Thyroid gland (tissue), 4 donors: ENCODE measurements around the gene ARV1. TPM values are rescaled to one million over a fixed set of nuclear protein-coding genes. Genes with fewer than 3 reads are reported as not detected.
A peak's percentile ranks its signal among the peaks of the same experiment; 100 is the strongest.
"Not testable (repeated sequence)": the region's sequence is repeated elsewhere in the genome, so short reads cannot be mapped to it uniquely, and the experiment has no call there.

Source experiments
- DNase-seq, 2 donors: peaks; one replicate each; pipeline ENCODE4 v3.0.0-alpha.2; 2019
- H3K27ac ChIP-seq, 3 donors: fragments of 200-600 bp; sonication (generic); 1 replicate in 2 of 3; 2 replicates in 1 of 3; pipeline ENCODE4 v1.5.1; 2016 to 2019; ENCODE audit warnings: mild to moderate bottlenecking in 1 of 3, moderate library complexity in 1 of 3
- H3K27me3 ChIP-seq: fragments of 200-600 bp; sonication (generic); one replicate; pipeline ENCODE4 v1.5.1; 2019
- H3K36me3 ChIP-seq, 2 donors: fragments of 200-600 bp; sonication (generic); one replicate each; pipeline ENCODE4 v1.5.1; 2016 to 2019
- H3K4me1 ChIP-seq, 2 donors: fragments of 200-600 bp; sonication (generic); one replicate each; pipeline ENCODE4 v1.5.1; 2017 to 2019
- H3K4me3 ChIP-seq, 3 donors: fragments of 200-600 bp; sonication (generic); replicated peaks in 1 of 3; 1 replicate in 2 of 3; 2 replicates in 1 of 3; pipeline ENCODE4 v1.5.1; 2016; ENCODE audit warnings: mild to moderate bottlenecking in 1 of 3
- H3K9me3 ChIP-seq: fragments of 200-600 bp; sonication (generic); one replicate; pipeline ENCODE4 v1.5.1; 2017
- POLR2A ChIP-seq, 2 donors: fragments of 450-650 bp; IDR thresholded peaks; one replicate each; pipeline ENCODE4 v1.6.1; 2017; ENCODE audit warnings: antibody characterized with exemption in 2 of 2, mild to moderate bottlenecking in 2 of 2, moderate library complexity in 1 of 2
- WGBS, 2 donors: methylation state at CpG; one replicate each; pipeline ENCODE4 v1.1.5; 2017; 5-methylcytosine and 5-hydroxymethylcytosine counted together
- intact Hi-C: fragments of 100-400 bp; cut with DNase I; formaldehyde crosslinking; loops from one replicate; pipeline ENCODE4 v1.15.1; 2023
- total RNA-seq, 4 donors: library from RNA; depleted of rRNA; stranded (reverse); fragments of >200 nt; gene quantifications; one replicate each; pipeline ENCODE4 v1.2.3, GENCODE V29; 2016
- TF ChIP-seq, protein P1 (sequence below), 6 experiments: fragments of 200-600 bp in 3 of 6; fragments of 450-650 bp in 3 of 6; sonication (generic) in 3 of 6; IDR thresholded peaks; one replicate each; pipeline ENCODE4 v1.5.1; 2016 to 2019; ENCODE audit warnings: antibody characterized with exemption in 6 of 6, mild to moderate bottlenecking in 2 of 6, inconsistent platforms in 1 of 6, moderate library complexity in 1 of 6

Gene ARV1
- total RNA-seq, 4 donors from 2014 or later: 29.3 to 39.2 (median 34.8) TPM

DNA sequence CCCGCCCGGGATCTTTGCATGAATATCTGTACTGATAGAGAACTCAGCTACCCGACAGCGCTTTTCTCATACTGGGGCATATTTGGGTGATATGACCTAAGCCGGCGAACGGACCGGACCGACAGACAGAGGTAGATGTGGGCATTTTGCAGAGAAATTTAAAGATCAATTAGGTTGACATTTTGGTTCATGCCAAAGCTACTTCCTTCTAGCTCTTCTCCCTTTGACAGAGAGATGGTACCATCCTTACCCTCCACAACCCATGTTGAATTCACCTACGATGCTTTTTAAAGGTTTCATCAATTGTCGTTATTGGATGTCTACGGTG lies 459 bp downstream of the ARV1 start:
- H3K9me3 ChIP-seq: no peaks in the 10 kb centered on the region
- intact Hi-C loops: loop anchor here (5.0 to 10.0 kb wide), 2 partner anchors 65 to 182 kb away; partner anchors contain the start of gene FAM89A
- no peak for DNase-seq
- peak overlapping the region in 2 of 3 donors; percentile 35 to 56 for H3K27ac ChIP-seq
- no peaks in the 10 kb centered on the region for H3K27me3 ChIP-seq
- TF ChIP-seq POLR2A (IDR thresholded peaks at IDR 0.05): no peak
- TF ChIP-seq, protein P1, sequence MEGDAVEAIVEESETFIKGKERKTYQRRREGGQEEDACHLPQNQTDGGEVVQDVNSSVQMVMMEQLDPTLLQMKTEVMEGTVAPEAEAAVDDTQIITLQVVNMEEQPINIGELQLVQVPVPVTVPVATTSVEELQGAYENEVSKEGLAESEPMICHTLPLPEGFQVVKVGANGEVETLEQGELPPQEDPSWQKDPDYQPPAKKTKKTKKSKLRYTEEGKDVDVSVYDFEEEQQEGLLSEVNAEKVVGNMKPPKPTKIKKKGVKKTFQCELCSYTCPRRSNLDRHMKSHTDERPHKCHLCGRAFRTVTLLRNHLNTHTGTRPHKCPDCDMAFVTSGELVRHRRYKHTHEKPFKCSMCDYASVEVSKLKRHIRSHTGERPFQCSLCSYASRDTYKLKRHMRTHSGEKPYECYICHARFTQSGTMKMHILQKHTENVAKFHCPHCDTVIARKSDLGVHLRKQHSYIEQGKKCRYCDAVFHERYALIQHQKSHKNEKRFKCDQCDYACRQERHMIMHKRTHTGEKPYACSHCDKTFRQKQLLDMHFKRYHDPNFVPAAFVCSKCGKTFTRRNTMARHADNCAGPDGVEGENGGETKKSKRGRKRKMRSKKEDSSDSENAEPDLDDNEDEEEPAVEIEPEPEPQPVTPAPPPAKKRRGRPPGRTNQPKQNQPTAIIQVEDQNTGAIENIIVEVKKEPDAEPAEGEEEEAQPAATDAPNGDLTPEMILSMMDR (IDR thresholded peaks at IDR 0.05): no peak
- H3K4me3 ChIP-seq: peak overlapping the region; percentile 69 to 87 (median 70)
- peaks cover 10 to 16% of the 10 kb centered on the region in 2 donors for H3K4me1 ChIP-seq
- H3K36me3 ChIP-seq: peaks cover 0 to 4% of the 10 kb centered on the region in 2 donors
- WGBS, 2 donors: 4 to 9% methylated on average over 12 of the region's 12 CpGs

DNA sequence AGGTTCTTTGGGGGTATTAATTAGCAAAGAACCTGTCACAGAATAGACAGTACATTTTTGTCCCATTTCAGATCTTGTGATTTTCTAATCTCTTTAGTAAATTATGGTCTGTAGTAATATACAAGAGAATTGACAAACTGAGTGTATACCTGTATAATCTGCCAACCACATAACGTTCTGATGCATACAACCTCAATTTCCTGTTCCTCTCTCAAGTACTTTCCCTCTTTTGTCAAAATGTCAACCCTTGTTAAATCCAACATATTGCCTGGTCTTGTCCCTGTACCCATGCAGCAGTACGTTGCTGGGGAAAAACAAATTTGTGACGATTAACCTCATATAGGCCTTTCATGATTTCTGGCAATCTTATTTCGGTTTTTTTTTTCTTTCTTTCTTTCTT lies 1.1 kb downstream of the ARV1 start:
- Histone ChIP-seq H3K36me3 (peaks cover 0 to 4% of the 10 kb centered on the region in 2 donors), H3K27me3 (no peaks in the 10 kb centered on the region), H3K4me3 (peak overlapping the region in 1 of 3 donors; percentile 87), H3K9me3 (no peaks in the 10 kb centered on the region), H3K27ac (no peak overlapping the region), H3K4me1 (peaks cover 10 to 16% of the 10 kb centered on the region in 2 donors)
- TF ChIP-seq, protein P1 (IDR thresholded peaks at IDR 0.05): no peak
- no peak for TF ChIP-seq POLR2A (IDR thresholded peaks at IDR 0.05)
- WGBS, 2 donors: 79 to 82% methylated on average over 4 of the region's 4 CpGs
- intact Hi-C loops: loop anchor here (5.0 to 10.0 kb wide), 2 partner anchors 65 to 183 kb away; partner anchors contain the start of gene FAM89A
- DNase-seq: no peak

DNA sequence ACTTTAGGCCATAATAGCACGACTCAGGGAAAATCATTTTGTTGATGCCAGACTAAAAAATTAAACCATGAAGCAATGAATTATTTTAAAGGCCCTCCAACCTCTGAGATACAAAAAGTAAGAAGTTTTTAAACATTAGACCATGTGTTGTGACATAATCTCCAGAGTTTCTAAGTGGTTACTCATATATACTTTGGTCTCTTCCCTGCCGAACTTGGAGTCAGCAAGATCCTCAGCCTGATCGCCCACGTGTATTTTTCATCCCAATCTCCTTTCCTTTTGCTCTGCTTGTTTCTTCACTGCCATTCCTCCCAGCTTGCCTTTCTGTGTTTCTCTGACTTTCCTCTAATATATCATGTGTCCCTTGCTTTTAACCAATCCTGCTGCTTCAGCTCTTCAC lies 3.8 kb downstream of the ARV1 start:
- Histone ChIP-seq H3K4me3 (no peak overlapping the region), H3K27me3 (no peaks in the 10 kb centered on the region), H3K36me3 (peaks cover 0 to 4% of the 10 kb centered on the region in 2 donors), H3K27ac (no peak overlapping the region), H3K4me1 (peaks cover 15 to 23% of the 10 kb centered on the region in 2 donors), H3K9me3 (no peaks in the 10 kb centered on the region)
- no peak for DNase-seq
- 83 to 89% methylated on average over 4 of the region's 4 CpGs for WGBS, 2 donors
- no peak for TF ChIP-seq POLR2A (IDR thresholded peaks at IDR 0.05)
- TF ChIP-seq, protein P1 (IDR thresholded peaks at IDR 0.05): no peak
- intact Hi-C loops: no loop called here

DNA sequence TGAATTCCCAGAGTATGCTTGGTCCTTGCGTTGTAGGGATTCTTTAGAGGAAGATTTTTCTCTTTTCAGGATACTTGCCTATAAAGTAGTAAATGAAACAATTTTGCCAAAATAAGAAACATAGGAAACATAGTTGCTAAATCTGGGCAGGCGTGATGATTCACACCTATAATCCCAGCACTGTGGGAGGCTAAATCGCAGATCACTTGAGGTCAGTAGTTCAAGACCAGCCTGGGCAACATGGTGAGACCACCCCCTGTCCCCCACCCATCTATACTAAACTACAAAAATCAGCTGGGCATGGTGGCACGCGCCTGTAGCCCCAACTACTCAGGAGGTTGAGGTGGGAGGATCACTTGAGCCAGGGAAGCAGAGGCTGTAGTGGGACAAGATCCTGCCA lies 4.9 kb downstream of the ARV1 start:
- H3K9me3 ChIP-seq: no peaks in the 10 kb centered on the region
- no peak overlapping the region for H3K27ac ChIP-seq
- no peak overlapping the region for H3K4me3 ChIP-seq
- no peak for TF ChIP-seq POLR2A (IDR thresholded peaks at IDR 0.05)
- TF ChIP-seq, protein P1 (IDR thresholded peaks at IDR 0.05): no peak
- 91 to 93% methylated on average over 5 of the region's 5 CpGs for WGBS, 2 donors
- peaks cover 15 to 20% of the 10 kb centered on the region in 2 donors for H3K4me1 ChIP-seq
- intact Hi-C loops: no loop called here
- no peak for DNase-seq
- H3K36me3 ChIP-seq: peaks cover 0 to 4% of the 10 kb centered on the region in 2 donors
- H3K27me3 ChIP-seq: no peaks in the 10 kb centered on the region

DNA sequence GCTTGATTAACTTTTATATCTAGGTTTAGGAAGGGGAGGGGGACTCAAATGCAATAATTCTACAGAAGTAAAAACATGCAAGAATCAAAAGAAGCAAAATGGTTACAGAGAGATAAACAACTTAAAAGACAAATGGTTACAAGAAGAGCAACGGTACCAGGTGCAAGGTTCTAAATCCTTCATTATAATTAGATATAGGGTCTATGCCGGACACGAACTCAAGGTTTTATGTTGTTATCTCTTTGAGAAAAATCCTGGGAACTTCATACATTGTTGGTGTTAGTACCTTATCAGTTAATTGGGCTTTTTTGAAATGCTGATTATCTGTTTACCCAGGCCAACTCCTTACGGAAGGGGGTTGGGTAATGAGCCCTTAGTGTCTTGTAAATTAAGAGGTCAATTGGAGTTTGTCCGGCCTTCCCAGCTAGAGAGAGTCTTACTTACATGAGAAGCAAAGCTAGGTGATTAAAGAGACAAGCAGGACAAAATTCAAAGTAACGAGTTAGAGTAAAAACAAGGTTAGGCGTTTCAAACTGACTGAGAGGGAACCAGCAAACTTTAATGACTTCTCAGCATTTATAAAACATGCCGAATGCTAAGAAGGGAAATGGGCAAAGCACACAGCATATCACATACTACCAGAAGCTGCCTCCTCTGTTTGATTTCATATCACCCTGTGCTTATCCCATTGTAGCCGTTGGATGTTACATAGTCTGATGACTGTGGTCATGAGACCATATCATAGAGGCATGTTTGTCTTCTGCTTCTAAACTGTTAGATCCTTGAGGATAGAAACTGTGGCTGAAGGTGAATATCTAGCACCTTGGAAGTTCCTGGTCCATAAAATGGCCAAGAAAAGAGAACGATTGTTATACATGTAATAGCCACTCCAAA lies 6.0 kb downstream of the ARV1 start:
- 73 to 76% methylated on average over 10 of the region's 10 CpGs for WGBS, 2 donors
- peak overlapping the region in 1 of 3 donors; percentile 34 for H3K27ac ChIP-seq
- DNase-seq, H3K4me3 ChIP-seq, H3K36me3 ChIP-seq, H3K27me3 ChIP-seq, intact Hi-C loops, H3K9me3 ChIP-seq: not testable (repeated sequence)
- H3K4me1 ChIP-seq: peaks cover 13 to 20% of the 10 kb centered on the region in 2 donors
